Measurements from ENCODE around the gene SNX8. TPM values are rescaled to one million over a fixed set of nuclear protein-coding genes. Genes with fewer than 3 reads are reported as not detected.

SNX8 gene
- total and polyA plus RNA-seq, 9 of the 15 experiments (the other 6 are each of a cell fraction or from before 2014, with no cell fraction given): 2.7 to 51.6 (median 16.9) TPM

- TF ChIP-seq GTF3C2 (IDR thresholded peaks at IDR 0.05; ENCODE audit: borderline replicate concordance, extremely low read depth, insufficient read length) (no peak), PRMT5 (CRISPR knock-in tag; IDR thresholded peaks at IDR 0.05) (no peak), SIN3B (IDR thresholded peaks at IDR 0.05; ENCODE audit: low read depth) (peak; percentile 93), LEF1 (IDR thresholded peaks at IDR 0.05) (no peak), SMARCC2 (IDR thresholded peaks at IDR 0.05; ENCODE audit: low read depth) (no peak), PRPF4 (IDR thresholded peaks at IDR 0.05; ENCODE audit: insufficient read depth, low read depth, low read length, poor library complexity, severe bottlenecking) (no peak), MEIS2 (IDR thresholded peaks at IDR 0.05; ENCODE audit: partially characterized antibody) (no peak), ZNF384 (IDR thresholded peaks at IDR 0.05; ENCODE audit: low read depth, low read length) (no peak), ZBTB43 (CRISPR knock-in tag; IDR thresholded peaks at IDR 0.05) (no peak), FOXP1 (CRISPR knock-in tag; IDR thresholded peaks at IDR 0.05) (0 out of 2 replicates have a peak, but pooled peaks have one; percentile 69), ZNF140 (CRISPR knock-in tag; IDR thresholded peaks at IDR 0.05) (no peak), ZNF586 (CRISPR knock-in tag; conservative IDR thresholded peaks at IDR 0.05) (no peak), ZNF3 (CRISPR knock-in tag; IDR thresholded peaks at IDR 0.05) (no peak), U2AF2 (optimal IDR thresholded peaks at IDR 0.05; ENCODE audit: low read depth, low read length) (no peak)
- TF ChIP-seq, protein P1, sequence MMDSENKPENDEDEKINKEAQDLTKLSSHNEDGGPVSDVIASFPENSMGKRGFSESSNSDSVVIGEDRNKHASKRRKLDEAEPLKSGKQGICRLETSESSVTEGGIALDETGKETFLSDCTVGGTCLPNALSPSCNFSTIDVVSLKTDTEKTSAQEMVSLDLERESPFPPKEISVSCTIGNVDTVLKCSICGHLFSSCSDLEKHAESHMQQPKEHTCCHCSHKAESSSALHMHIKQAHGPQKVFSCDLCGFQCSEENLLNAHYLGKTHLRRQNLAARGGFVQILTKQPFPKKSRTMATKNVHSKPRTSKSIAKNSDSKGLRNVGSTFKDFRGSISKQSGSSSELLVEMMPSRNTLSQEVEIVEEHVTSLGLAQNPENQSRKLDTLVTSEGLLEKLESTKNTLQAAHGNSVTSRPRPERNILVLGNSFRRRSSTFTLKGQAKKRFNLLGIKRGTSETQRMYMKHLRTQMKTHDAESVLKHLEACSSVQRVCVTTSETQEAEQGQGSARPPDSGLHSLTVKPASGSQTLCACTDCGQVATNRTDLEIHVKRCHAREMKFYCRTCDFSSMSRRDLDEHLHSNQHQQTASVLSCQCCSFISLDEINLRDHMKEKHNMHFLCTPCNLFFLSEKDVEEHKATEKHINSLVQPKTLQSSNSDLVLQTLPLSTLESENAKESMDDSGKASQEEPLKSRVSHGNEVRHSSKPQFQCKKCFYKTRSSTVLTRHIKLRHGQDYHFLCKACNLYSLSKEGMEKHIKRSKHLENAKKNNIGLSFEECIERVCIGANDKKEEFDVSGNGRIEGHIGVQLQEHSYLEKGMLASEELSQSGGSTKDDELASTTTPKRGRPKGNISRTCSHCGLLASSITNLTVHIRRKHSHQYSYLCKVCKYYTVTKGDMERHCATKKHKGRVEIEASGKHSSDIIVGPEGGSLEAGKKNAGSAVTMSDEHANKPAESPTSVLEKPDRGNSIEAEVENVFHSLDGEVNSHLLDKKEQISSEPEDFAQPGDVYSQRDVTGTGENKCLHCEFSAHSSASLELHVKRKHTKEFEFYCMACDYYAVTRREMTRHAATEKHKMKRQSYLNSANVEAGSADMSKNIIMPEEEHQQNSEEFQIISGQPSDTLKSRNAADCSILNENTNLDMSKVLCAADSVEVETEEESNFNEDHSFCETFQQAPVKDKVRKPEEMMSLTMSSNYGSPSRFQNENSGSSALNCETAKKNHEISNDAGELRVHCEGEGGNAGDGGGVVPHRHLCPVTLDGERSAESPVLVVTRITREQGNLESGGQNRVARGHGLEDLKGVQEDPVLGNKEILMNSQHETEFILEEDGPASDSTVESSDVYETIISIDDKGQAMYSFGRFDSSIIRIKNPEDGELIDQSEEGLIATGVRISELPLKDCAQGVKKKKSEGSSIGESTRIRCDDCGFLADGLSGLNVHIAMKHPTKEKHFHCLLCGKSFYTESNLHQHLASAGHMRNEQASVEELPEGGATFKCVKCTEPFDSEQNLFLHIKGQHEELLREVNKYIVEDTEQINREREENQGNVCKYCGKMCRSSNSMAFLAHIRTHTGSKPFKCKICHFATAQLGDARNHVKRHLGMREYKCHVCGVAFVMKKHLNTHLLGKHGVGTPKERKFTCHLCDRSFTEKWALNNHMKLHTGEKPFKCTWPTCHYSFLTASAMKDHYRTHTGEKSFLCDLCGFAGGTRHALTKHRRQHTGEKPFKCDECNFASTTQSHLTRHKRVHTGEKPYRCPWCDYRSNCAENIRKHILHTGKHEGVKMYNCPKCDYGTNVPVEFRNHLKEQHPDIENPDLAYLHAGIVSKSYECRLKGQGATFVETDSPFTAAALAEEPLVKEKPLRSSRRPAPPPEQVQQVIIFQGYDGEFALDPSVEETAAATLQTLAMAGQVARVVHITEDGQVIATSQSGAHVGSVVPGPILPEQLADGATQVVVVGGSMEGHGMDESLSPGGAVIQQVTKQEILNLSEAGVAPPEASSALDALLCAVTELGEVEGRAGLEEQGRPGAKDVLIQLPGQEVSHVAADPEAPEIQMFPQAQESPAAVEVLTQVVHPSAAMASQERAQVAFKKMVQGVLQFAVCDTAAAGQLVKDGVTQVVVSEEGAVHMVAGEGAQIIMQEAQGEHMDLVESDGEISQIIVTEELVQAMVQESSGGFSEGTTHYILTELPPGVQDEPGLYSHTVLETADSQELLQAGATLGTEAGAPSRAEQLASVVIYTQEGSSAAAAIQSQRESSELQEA (IDR thresholded peaks at IDR 0.05; ENCODE audit: low read depth): no peak
These were observed 72.4 kb downstream of the SNX8 start, which contains the start of the genes MRM2 and NUDT1 (continued) for GRCh38 chr7:2241580-2242540.

Measured in K562 (cell line).